Tibial nerve (tissue), 4 donors: ENCODE measurements around the gene RAB10. TPM values are rescaled to one million over a fixed set of nuclear protein-coding genes. Genes with fewer than 3 reads are reported as not detected.

Experiments
- DNase-seq, 2 donors: peaks; one replicate each; pipeline ENCODE4 v3.0.0-alpha.2; 2019; ENCODE audit warnings: low spot score in 2 of 2
- H3K27ac ChIP-seq, 4 donors: fragments of 200-600 bp; sonication (generic) in 3 of 4; one replicate each; pipeline ENCODE4 v1.5.1; 2017 to 2019; ENCODE audit warnings: mild to moderate bottlenecking in 1 of 4
- H3K27me3 ChIP-seq, 2 donors: fragments of 200-600 bp; sonication (generic) in 1 of 2; one replicate each; pipeline versions ENCODE4 v1.5.1 to v1.6.0; 2017 to 2019
- H3K36me3 ChIP-seq, 3 donors: fragments of 200-600 bp; sonication (generic); one replicate each; pipeline ENCODE4 v1.5.1; 2018 to 2019
- H3K4me1 ChIP-seq, 4 donors: fragments of 200-600 bp; sonication (generic) in 3 of 4; one replicate each; pipeline ENCODE4 v1.5.1; 2017 to 2019
- H3K4me3 ChIP-seq, 4 donors: fragments of 200-600 bp; sonication (generic) in 3 of 4; one replicate each; pipeline ENCODE4 v1.5.1; 2017 to 2019; ENCODE audit warnings: mild to moderate bottlenecking in 1 of 4, moderate library complexity in 1 of 4
- H3K9me3 ChIP-seq, 4 donors: fragments of 200-600 bp; sonication (generic) in 3 of 4; one replicate each; pipeline ENCODE4 v1.5.1; 2017 to 2019
- CTCF ChIP-seq, 5 experiments: fragments of 200-600 bp in 3 of 5; fragments of 450-650 bp in 2 of 5; sonication (generic) in 3 of 5; IDR thresholded peaks; one replicate each; pipeline ENCODE4 v1.5.1; 2016 to 2019; ENCODE audit warnings: antibody characterized with exemption in 5 of 5, mild to moderate bottlenecking in 3 of 5, moderate library complexity in 2 of 5
- EP300 ChIP-seq, 2 donors: sonication (generic); formaldehyde crosslinking; IDR thresholded peaks; one replicate each; pipeline ENCODE4 v1.6.1; 2017; ENCODE audit warnings: antibody characterized with exemption in 2 of 2, mild to moderate bottlenecking in 1 of 2
- POLR2A ChIP-seq, 2 donors: fragments of 450-650 bp; IDR thresholded peaks; one replicate each; pipeline ENCODE4 v1.6.1; 2017; ENCODE audit warnings: antibody characterized with exemption in 2 of 2, mild to moderate bottlenecking in 2 of 2, moderate library complexity in 2 of 2
- WGBS, 2 donors: methylation state at CpG; one replicate each; pipeline ENCODE4 v1.1.5; 2018; 5-methylcytosine and 5-hydroxymethylcytosine counted together
- small RNA-seq: library from RNA; depleted of rRNA; stranded (forward); fragments of <200 nt; gene quantifications from one replicate; pipeline ENCODE3, GENCODE V24; 2016
- total RNA-seq, 4 donors: library from RNA; depleted of rRNA; stranded (reverse); fragments of >200 nt; gene quantifications; one replicate each; pipeline ENCODE4 v1.1.0, GENCODE V29; 2016

The RAB10 gene
- total RNA-seq, 4 donors from 2014 or later: 133 to 196 (median 155) TPM

GRCh38 chr2:26185304-26185928, 151.5 kb downstream of the RAB10 start:
- Histone ChIP-seq H3K27me3 (no peaks in the 10 kb centered on the region), H3K4me3 (peak overlapping the region; percentile 55 to 80 (median 66)), H3K4me1 (peaks cover 0 to 20% (median 5%) of the 10 kb centered on the region in 4 donors), H3K36me3 (peaks cover 0 to 34% (median 0%) of the 10 kb centered on the region in 3 donors), H3K9me3 (no peaks in the 10 kb centered on the region), H3K27ac (peak overlapping the region; percentile 42 to 90 (median 84))
- DNase-seq: no peak
- WGBS, 2 donors: 44 to 58% methylated on average over 16 to 20 of the region's 20 CpGs
- no peak for TF ChIP-seq EP300 (IDR thresholded peaks at IDR 0.05)
- TF ChIP-seq CTCF (IDR thresholded peaks at IDR 0.05): no peak
- TF ChIP-seq POLR2A (IDR thresholded peaks at IDR 0.05): no peak

GRCh38 chr2:26185954-26186770, 152.3 kb downstream of the RAB10 start:
- Histone ChIP-seq H3K4me3 (peak overlapping the region in 2 of 4 donors; percentile 76 to 80), H3K27me3 (no peaks in the 10 kb centered on the region), H3K36me3 (peaks cover 0 to 42% (median 0%) of the 10 kb centered on the region in 3 donors), H3K27ac (peak overlapping the region in 1 of 4 donors; percentile 42), H3K9me3 (no peaks in the 10 kb centered on the region), H3K4me1 (peaks cover 0 to 20% (median 5%) of the 10 kb centered on the region in 4 donors)
- no peak for DNase-seq
- 88 to 89% methylated on average over 16 of the region's 16 CpGs for WGBS, 2 donors
- TF ChIP-seq EP300 (IDR thresholded peaks at IDR 0.05): no peak
- TF ChIP-seq CTCF (IDR thresholded peaks at IDR 0.05): no peak
- TF ChIP-seq POLR2A (IDR thresholded peaks at IDR 0.05): no peak

Small RNAs within 50 kb of the gene (small RNA-seq; reads per million reads assigned to genes)
- not detected for gene RNU6-942P
- gene UQCRHP2: not detected

Other genes starting within 250 kb of the RAB10 start
- 10 to 100 TPM; 13.2 to 21.2 (median 16.5) TPM for gene ASXL2, start 155.6 kb upstream of the RAB10 start, total RNA-seq
- gene KIF3C, start 51.6 kb upstream of the RAB10 start, total RNA-seq: 10 to 100 TPM; 20.2 to 31.9 (median 22.8) TPM
- gene GAREM2, start 139.0 kb downstream of the RAB10 start, total RNA-seq: 1 to 10 TPM; 1.5 to 4.7 (median 3.2) TPM
- 100 to 1,000 TPM in 2 of 4 donors, 10 to 100 TPM in 2; 91.8 to 115 (median 104) TPM for gene HADHA, start 210.5 kb downstream of the RAB10 start, total RNA-seq
- gene HADHB, start 210.9 kb downstream of the RAB10 start, total RNA-seq: 100 to 1,000 TPM in 3 of 4 donors, 10 to 100 TPM in 1; 68.1 to 121 (median 110) TPM